Measurements from ENCODE around the gene HOXD8.

HOXD8 gene

DNA sequence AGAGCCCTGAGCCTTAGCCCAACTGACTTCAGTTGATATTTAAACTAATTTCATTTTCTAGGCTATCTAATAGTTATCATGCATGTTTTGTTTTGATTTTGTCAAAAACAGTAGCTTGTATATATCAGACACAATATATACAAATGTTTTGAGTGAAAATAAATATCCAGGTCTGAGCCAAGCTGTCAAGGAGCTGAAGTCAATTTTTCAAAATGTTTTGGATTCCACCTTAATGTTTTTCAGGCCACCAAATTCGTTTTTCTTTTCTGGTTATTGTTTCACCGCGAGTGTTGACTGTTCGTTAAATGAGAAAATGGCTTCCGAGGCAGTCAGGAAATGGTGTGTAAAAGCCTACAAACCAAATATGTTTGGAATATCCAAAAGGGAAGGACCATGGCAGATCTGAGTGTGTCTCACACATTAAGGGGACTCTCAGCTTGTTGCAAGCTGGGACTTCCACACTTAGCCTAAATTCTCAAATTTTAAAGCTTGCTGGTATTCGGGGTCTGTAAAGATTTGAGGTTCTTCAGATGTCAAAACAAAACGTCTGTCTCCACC is 27.1 kb upstream of the HOXD8 start:
- no peak for DNase-seq (ENCODE audit: low read depth in 2 of 2, low spot score in 1 of 2)

DNA sequence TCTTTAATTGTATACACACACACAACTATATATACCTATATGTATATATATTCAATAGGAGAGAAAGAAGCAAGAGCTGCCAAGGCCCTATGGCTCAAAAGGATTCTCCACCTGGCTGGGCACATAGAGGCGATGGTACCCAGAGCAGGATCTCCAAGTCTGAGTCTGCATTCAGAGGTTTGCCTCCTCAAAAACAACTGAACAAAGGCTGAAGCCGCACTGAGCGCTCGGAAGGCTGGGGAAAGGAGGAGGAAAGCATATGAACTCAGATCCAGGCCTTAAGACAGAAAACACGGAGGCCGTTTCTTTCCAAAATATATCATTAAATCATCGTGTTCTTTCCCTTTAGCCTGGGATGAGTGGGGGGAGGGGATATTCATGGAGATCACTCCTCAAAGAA is 26.3 kb upstream of the HOXD8 start:
- no peak for DNase-seq (ENCODE audit: low read depth in 2 of 2, low spot score in 1 of 2)

DNA sequence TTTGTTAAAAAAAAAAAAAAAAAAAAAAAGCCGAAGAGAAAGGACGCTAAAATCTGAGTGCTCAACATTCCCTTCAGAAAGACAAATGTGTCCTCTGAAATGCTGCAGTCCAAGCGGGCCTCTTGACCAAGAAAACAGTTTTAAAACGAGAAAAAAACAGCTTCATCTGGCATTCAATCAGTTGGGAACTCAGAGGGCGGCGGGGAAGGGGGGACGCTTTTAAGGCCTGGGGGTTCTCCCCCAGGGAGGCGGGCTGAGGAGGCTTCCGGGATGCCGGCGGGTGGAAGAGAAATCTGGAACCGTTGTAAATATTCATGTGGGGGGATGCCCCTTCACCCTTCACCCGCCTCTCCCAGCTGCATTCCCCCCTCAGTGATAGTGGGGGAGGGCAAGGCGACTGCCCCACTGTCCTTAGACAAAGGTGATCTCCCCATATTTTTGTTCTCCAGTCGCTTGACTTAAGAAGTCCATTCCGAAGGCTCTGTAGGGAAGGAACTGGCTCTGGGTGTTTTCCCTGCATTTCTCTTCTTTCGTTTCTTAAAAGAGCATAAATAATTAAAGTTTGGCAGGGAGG is 25.7 kb upstream of the HOXD8 start:
- no peak for DNase-seq (ENCODE audit: low read depth in 2 of 2, low spot score in 1 of 2)

DNA sequence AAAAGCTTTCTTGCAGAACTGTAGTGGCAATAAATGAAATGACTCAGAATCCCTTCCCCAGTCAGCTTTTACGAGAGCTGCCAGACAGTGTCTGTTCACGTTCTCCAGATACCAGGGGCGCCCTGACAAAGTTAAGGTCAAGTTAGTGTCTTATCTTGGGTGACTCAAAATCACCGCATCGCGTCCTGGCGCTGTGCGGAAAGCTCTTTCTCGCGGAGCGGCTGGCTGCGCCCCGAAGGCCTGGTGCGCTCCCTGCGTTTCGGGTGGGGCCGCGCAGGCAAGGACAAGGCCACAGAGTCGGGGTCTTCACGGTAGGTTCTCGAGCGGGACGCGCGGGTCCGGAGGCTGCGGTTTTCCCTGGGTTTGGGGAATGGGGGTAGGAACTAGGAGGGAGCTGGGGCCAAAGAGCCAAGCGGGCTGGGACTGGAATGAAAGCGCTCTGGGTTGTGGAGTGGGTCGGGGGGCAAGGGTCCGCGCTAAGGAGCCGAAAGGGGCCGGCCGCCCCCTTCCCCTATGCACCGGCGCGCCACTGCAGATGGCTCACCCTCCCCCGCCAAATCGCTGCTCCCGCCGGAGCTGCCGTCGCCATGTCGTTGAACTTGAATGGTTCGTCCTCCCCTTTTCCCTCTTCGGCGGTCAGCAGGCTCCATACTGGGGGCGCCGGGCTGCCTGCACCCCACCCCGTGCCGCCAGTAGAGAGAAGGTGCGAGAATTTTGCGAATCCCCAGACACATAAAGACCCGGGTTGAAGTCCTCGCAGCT is 25.0 kb upstream of the HOXD8 start:
- no peak for DNase-seq (ENCODE audit: low read depth in 2 of 2, low spot score in 1 of 2)

DNA sequence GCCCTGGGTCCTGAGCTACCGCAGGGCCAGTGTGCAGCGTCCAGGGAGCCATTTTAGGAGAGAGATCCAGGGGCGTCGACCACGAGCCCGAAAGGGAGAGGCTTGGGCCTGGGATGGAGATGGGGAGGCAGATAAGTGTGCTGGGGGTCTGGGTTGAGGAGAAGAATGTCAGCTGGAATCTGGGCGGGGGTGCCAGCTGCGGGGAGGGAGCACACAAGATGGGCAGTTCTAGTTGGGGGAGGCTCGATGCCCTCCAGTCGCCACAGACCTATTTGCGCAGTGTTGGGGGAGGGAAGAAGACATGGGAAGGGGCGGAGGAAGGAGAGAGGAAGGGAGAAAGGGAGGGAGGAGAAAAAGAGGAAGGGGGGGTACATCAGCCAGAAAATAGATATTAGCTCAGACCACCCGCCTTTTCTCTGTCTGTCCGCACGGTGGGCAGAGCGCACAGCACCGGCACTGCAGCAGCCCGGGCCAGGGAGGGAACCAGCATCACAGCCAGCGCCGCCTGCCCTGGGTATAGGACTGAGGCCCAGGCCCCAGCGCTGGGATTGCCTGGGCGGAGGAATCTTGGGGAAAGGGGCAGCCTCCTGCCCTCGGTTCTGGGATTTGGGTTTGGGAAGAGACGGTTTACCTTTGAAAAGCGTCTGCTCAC is 24.3 kb upstream of the HOXD8 start:
- no peak for DNase-seq (ENCODE audit: low read depth in 2 of 2, low spot score in 1 of 2)

DNA sequence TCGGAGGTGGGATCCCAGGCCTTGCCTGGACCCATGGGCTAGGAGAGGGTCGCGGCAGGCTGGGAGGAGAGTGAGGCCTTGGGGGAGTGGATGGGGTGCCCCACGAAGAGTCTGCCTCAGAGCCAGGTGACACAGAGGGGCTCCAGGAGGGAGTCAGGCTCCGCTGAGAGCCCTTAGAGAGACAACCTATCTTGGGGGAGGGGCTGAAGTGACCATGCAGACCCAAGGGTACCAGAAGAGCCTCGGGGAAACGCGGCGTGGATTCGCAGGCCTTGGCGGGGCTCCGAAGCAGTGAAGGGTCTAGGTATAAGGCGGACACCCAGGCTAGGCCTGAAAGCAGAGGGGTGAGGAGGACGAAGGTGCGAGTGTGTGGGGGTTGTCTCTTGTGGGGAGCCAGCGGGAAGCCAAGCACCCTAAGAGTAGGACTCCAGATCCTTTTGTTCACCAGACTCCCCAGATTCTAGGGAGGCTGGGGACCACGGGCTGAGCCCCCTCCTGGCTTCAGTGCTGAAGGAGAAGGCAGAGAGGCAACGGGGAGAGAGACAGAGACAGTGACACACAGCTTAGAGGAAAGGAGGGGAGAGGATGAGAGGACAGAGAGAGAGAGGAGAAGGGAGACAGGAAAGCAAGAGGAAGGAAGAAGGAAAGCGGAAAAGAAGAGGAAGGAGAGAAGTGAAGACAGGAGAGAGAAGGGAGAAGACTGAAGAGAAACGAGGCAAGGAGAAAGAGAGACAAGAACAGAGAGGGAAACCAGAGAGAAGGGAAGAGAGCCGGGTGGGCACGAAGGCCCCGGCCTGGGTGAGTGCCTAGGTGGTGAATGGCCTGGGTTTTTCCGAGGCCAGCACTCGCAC is 23.6 kb upstream of the HOXD8 start:
- no peak for DNase-seq (ENCODE audit: low read depth in 2 of 2, low spot score in 1 of 2)

DNA sequence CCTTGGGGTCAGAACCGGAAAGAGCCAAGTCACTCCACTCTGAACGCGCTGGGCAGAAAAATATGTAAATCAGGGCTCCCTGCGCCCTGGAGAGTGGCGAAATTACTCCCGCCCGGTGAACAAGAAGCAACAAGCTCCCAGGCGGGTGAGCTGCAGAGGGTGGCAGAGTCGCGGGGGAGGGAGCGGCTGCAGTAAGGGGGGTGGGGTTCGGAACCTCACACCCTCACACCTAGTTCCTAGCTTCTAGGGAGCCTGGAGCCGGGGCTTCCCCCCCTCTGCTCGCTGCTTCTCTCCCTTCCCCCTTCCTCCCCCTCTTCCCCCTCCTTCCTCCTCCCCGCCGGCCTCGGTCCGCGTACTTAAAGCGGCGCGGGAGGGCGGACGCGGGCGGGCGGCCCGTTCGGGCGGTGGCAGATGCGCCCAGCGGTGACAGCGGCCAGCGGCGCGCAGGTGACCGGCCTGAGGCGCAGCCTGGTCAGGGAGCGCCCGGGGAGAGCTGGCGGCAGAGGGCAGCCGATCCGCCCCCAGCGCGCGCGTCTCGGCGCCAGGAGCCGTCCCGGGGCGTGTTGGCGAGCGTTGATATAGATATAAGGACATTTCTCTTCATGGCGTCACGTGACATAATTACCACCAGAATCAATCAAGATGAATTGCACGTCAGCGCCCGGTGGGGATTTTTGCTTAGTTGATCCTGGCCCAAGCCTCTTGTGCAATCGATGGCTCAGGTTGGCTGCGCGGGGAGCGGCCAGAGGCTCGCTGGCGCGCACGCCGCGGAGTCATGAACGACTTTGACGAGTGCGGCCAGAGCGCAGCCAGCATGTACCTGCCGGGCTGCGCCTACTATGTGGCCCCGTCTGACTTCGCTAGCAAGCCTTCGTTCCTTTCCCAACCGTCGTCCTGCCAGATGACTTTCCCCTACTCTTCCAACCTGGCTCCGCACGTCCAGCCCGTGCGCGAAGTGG is 22.6 kb upstream of the HOXD8 start, which contains the start of gene HOXD11:
Gene HOXD11 (plus strand): TSS at position 700 of the 959 bp plus-strand sequence. CDS start 76 bp downstream, at position 776.
- DNase-seq (ENCODE audit: low read depth in 2 of 2, low spot score in 1 of 2): no peak

DNA sequence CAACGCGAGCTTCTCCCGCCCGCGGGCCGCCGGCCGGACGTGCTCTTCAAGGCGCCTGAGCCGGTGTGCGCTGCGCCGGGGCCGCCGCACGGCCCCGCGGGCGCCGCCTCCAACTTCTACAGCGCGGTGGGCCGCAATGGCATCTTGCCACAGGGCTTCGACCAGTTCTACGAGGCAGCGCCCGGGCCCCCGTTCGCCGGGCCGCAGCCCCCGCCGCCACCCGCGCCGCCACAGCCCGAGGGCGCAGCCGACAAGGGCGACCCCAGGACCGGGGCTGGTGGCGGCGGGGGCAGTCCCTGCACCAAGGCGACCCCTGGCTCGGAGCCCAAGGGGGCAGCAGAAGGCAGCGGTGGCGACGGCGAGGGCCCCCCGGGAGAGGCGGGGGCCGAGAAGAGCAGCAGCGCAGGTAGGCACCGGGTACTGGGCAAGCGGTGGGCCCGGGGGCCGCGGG is 21.7 kb upstream of the HOXD8 start:
- DNase-seq (ENCODE audit: low read depth in 2 of 2, low spot score in 1 of 2): no peak

DNA sequence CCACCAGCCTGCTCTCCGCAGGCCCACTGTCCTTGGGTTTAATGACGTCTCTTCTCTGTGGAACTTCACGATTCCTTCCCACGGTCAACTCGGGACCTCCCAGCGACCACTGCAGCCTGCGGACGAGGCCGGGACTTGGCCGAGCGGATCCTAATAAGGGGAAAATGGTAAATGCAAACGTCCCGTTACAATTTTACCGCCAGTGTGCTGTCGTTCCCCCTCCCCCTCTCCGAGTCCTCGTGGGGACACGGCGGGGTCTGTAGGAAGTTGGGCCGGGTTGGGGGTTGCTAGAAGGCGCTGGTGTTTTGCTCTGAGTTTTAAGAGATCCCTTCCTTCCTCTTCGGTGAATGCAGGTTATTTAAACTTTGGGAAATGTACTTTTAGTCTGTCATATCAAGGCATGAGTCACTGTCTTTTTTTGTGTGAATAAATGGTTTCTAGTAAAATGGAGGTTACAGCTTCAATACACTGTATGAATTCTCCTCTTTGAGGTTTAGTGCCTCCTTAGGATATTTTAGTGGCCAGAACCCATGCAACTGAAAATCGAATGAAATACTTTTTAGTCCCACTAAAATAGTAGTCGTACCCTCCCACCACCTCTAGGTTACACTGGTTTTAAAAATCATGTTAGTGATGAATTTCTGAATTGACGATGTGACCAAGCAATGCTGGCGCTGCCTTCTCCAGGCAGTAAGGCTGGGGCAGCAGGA is 20.2 kb upstream of the HOXD8 start:
- DNase-seq (ENCODE audit: low read depth in 2 of 2, low spot score in 1 of 2): no peak

DNA sequence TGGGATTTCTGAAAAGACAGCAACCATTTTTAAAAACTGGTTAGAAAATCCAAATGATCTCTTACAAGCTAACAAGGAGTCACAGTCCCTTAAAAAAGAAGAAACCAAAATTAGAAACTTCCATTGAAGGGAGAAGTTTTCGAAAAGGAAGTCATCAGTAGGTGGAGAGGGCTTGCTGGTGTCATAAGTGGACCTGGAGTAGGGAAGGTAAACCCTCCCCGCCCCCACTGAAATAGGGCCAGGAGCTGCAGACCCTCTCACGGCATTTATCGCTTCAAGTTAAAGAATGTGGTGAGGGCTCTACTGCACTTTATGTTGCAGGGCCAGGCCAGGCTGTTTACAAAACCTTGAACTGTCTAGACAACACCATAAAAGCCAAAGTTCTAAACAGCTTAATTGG is 19.6 kb upstream of the HOXD8 start:
- DNase-seq (ENCODE audit: low read depth in 2 of 2, low spot score in 1 of 2): no peak

DNA sequence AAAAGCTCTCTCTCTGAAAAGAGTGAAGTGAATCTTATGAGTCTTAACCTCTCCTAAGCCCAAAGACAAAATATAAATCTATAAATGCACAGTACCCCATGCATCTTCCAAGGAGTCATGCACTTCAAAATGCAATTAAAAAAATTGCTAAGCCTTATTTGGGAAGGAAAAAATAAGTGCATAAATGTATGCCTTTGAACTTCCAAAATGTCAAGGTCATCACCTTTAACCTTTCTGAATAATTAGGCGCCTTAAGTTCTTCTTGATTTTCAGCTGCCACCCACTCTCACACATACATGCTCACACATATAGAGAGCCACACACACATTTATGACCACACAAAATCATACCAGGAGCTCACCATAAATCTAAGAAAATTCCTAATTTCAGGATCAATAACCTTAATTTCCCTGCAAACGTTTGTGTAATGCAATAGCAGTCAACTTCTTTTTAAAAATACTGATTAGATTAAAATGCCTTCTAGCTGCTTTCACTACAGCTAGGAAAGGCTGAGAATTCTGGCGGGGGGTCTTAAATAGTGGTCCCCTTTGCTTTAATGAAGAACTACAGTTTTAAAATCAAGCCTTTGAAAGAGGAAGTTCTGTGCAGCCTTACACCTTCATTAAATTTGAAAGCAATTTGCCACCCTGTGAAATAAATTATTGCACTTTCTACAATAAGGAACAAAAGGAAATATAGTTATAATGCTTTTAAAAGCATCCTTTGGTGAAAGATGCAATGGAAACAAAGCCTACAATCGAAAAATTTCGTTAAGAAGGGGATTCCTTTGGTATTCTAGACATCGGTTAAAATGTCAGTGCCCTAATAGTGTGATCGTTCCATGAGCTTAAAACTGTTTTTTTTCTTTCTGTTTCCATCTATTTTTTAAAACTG is 18.8 kb upstream of the HOXD8 start:
- no peak for DNase-seq (ENCODE audit: low read depth in 2 of 2, low spot score in 1 of 2)

DNA sequence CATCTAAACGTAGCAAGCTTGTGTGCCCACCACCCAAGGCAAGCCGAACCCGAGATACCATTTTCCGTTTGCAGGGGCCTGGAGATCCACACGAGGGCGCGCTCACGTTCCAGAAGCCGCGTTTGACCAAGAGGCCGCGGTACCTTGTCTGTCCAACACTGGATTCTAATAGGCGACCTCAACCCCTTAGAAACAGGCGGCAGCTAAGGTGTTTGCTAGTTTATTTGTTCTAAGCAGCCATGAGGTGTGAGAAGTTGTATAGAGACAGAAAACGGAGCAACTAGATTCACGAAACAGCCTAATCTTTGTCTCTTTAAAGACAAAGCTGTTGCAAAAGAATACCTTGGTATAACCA is 18.2 kb upstream of the HOXD8 start:
- no peak for DNase-seq (ENCODE audit: low read depth in 2 of 2, low spot score in 1 of 2)

DNA sequence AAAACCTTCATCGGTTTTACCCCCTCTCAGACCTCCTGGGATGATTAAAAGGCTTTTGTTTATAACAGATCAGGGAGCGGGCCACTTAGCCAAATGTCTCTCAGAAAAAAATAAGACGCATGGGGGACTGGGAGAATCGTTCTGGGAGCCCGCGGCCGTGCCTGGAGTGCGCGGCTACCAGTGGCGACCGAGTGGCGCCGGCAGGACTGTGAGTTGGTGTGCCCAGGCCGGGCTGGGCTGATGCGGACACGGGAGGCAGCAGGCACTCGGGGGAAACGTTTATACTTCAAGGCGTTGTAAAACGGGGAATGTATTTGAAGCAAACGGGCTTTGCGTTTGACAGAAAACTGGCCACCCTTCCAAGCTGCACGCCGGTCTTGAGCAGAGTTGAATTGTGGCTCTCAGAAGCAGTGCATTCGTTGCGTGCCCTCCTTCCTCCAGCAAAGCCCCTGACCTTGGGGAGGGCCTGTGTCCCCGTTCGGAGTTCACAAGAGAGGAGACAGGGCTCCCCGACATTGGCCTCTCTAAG is 17.6 kb upstream of the HOXD8 start:
- DNase-seq (ENCODE audit: low read depth in 2 of 2, low spot score in 1 of 2): no peak

DNA sequence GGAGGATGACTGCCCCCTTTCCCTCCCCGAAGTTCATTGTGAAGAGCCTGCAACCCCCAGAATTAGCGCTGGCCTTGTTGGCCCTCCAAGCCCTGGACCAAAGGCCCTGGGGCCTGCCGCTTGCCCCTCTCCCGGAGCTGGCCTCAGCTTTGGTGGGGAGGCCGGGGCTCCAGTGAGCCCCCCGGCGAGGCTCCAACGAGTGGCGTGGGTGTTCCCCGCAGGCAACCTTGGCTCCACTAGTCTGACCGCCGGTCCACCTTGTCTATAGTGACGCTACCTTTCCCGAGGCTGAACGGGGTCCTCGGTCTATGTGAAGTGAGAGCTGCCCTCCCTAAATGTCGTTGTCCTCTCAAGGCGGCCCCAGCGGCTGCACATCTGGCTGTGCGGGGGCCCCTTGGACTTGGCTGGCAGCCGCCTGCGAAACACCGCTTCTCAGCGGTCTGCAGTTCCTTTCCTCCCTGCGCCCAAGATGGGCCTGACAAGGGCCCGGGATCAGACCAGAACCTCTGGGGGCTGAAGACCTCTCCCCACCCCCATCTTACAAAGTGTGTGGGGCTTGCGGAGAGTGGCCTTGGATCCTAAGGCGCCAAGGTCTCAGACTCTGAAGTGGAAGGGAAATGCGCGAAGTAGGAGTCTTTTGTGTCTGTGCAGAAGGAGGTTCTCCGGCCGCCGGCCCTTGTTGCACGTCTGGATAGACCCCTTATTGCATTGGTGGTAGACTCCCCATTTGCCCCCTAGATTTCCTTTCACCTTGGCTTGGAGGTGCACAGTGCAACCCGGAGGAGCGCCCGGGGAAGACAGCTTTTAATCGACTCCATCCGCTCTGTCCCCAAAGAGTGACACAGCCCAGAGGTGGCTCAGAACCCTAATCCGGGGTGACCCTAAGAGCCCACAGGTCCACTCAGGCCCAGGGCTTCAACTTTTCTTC is 16.9 kb upstream of the HOXD8 start:
- DNase-seq (ENCODE audit: low read depth in 2 of 2, low spot score in 1 of 2): no peak

DNA sequence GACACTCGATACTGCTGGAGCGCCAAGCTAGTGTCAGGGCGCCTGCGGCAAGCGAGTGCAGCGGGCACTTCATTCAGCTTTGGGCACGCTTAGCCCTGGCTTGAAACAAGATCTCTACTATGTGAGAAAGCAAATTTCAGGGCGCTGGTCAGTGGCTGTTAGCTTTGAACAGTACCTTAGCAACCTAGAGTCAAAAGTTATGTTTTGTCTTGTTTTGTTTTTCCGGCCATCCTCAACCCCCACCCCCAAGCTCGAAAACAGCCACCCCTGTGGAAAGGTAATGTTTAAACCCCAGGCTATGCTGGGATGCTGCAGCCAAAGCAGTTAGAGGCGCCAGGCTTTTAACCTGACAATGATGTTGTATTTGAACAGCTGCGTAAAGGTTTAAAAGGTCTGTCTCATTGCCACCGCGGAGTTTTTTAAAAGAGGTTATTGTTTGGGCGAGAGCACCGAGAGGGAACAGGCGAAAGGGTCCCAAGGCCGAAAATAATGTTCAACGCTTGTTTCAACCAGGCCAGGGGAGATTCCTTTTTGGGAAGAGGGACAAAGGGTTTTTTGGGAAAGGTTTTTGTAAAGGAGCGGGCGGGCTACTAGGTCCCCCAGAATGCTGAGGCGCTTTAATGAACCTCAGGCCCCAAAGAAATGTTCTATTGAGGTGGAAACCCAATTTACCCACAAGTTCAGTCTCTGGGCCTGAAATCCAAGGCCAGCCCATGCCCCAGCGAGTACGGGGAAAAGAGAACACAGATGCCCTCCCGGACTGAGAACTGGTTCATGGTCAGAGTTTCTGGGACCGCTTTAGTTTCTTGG is 15.2 kb upstream of the HOXD8 start:
- DNase-seq (ENCODE audit: low read depth in 2 of 2, low spot score in 1 of 2): no peak

DNA sequence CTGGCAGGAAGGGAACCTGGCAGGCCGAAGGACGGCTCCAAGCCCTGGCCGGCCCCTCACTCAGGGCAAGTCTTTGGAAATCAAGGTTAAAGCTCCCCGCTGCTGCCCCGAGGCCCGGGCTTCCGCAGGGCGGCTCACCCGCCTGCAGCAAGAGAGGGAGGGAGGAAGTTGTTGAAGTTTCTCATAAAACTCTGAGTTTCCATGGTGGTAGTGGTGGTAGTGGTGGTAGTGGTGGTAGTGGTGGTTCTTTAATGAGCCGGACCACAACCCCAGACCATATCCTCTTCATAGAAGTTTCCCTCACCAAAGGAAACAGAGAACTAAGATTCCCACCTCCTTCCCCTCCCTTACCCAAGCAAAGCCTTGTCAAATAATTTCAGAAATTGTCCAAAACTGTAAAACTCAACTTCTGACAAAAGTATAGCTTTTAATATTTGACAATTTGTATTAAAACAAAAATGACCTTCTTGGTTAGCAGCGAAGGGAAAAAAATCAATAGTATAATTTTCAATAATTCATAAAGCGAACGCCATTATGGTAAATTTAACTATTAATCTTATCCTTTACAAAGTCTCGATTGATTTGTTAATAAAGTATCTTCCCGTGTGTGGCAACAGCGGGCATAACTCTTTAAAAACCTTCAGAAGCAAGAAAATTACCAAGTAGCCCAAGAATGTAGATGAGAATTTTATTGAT is 14.4 kb upstream of the HOXD8 start:
- no peak for DNase-seq (ENCODE audit: low read depth in 2 of 2, low spot score in 1 of 2)
